IMR-90 (cell line): ENCODE data around the gene SPAG16. TPM values are rescaled to one million over a fixed set of nuclear protein-coding genes. Genes with fewer than 3 reads are reported as not detected.

Experiments used
- ATAC-seq: fragments of 200-7000 bp; cut with Tn5 transposase; 2 replicates; pipeline ENCODE4 v1.9.1; 2020; ENCODE audit warnings: low read depth, mild to moderate bottlenecking, moderate library complexity
- BruUV-seq: library from RNA; stranded (reverse); fragments of 400-500 nt; replicated peaks from 2 replicates; lab custom pipeline; 2021; lab: Mats Ljungman, UMichigan
- CTCF ChIA-PET: fragments of 300-600 bp; formaldehyde crosslinking; extraction: SDS; loops from one replicate; lab custom pipeline; 2021; ENCODE audit warnings: antibody characterized with exemption; lab: Yijun Ruan, JAX
- POLR2A ChIA-PET: fragments of 300-600 bp; sonication (Branson Sonifier 250); formaldehyde crosslinking; loops from one replicate; lab custom pipeline; 2022; ENCODE audit warnings: antibody characterized with exemption; ENCODE audit not compliant: unreplicated experiment; lab: Charles Lee
- DNase-seq: peaks from one replicate; pipeline ENCODE4 v3.0.0; 2013
- H2AFZ ChIP-seq: replicated peaks from 2 replicates; pipeline ENCODE3; 2013; ENCODE audit warnings: low read length, mild to moderate bottlenecking; ENCODE audit not compliant: poor library complexity
- H2AK5ac ChIP-seq: 2 replicates; pipeline ENCODE4 v1.6.1; 2013; ENCODE audit warnings: low read depth, low read length, inconsistent platforms
- H2AK9ac ChIP-seq: replicated peaks from 2 replicates; pipeline ENCODE3; 2013; ENCODE audit warnings: mild to moderate bottlenecking, low read depth, low read length, moderate library complexity; ENCODE audit not compliant: poor library complexity
- H2BK120ac ChIP-seq: 2 replicates; pipeline ENCODE4 v1.6.1; 2013; ENCODE audit warnings: low read depth, low read length, inconsistent platforms
- H2BK15ac ChIP-seq: 3 replicates; pipeline ENCODE4 v1.6.1; 2013; ENCODE audit warnings: low read depth, low read length, inconsistent platforms
- H2BK20ac ChIP-seq: 2 replicates; pipeline ENCODE4 v1.6.1; 2013; ENCODE audit warnings: low read depth, mild to moderate bottlenecking, inconsistent platforms, low read length, moderate library complexity
- H2BK5ac ChIP-seq: 2 replicates; pipeline ENCODE4 v1.6.1; 2013; ENCODE audit warnings: mild to moderate bottlenecking, low read depth, low read length, inconsistent platforms; ENCODE audit not compliant: poor library complexity, severe bottlenecking
- H3K14ac ChIP-seq: replicated peaks from 2 replicates; pipeline ENCODE4 v1.6.1; 2013; ENCODE audit warnings: low read depth, low read length, inconsistent platforms
- H3K18ac ChIP-seq: 2 replicates; pipeline ENCODE4 v1.6.1; 2013; ENCODE audit warnings: low read depth, low read length, control low read depth
- H3K23ac ChIP-seq: 2 replicates; pipeline ENCODE4 v1.6.1; 2013; ENCODE audit warnings: low read depth, low read length, inconsistent platforms
- H3K27ac ChIP-seq: 2 replicates; pipeline ENCODE4 v1.5.1; 2013; ENCODE audit warnings: mild to moderate bottlenecking, control low read depth, low read length; ENCODE audit not compliant: insufficient read depth
- H3K27me3 ChIP-seq: 2 replicates; pipeline ENCODE4 v1.6.1; 2013; ENCODE audit warnings: low read length; ENCODE audit not compliant: control insufficient read depth, insufficient read depth
- H3K36me3 ChIP-seq: 2 replicates; pipeline ENCODE4 v1.6.1; 2013; ENCODE audit warnings: low read length, mixed read lengths; ENCODE audit not compliant: control insufficient read depth, insufficient read depth
- H3K4ac ChIP-seq: 2 replicates; pipeline ENCODE4 v1.6.1; 2013; ENCODE audit warnings: low read depth, low read length, inconsistent platforms
- H3K4me1 ChIP-seq: 2 replicates; pipeline ENCODE4 v1.6.1; 2013; ENCODE audit warnings: low read length, mixed read lengths; ENCODE audit not compliant: control insufficient read depth, insufficient read depth
- H3K4me2 ChIP-seq: 2 replicates; pipeline ENCODE4 v1.6.1; 2013; ENCODE audit warnings: low read depth, mild to moderate bottlenecking, control low read depth, low read length, moderate library complexity
- H3K4me3 ChIP-seq: 2 replicates; pipeline ENCODE4 v1.5.1; 2013; ENCODE audit warnings: low read depth, mild to moderate bottlenecking, control low read depth, low read length, moderate library complexity; ENCODE audit not compliant: insufficient read depth
- H3K56ac ChIP-seq: 2 replicates; pipeline ENCODE4 v1.6.1; 2013; ENCODE audit warnings: low read length, inconsistent platforms; ENCODE audit not compliant: insufficient read depth; ENCODE audit errors: extremely low read depth
- H3K79me1 ChIP-seq, 2 experiments: 2 replicates each; pipeline ENCODE4 v1.6.1; 2013; ENCODE audit warnings: low read length in 2 of 2, inconsistent platforms in 1 of 2, low read depth in 1 of 2
- H3K9ac ChIP-seq: 2 replicates; pipeline ENCODE4 v1.6.1; 2013; ENCODE audit warnings: low read depth, low read length, control low read depth
- H3K9me1 ChIP-seq: 2 replicates; pipeline ENCODE4 v1.6.1; 2013; ENCODE audit warnings: low read length, inconsistent platforms; ENCODE audit not compliant: insufficient read depth
- H3K9me3 ChIP-seq: 2 replicates; pipeline ENCODE4 v1.6.1; 2013; ENCODE audit warnings: low read length; ENCODE audit not compliant: control insufficient read depth, insufficient read depth
- H4K20me1 ChIP-seq: 2 replicates; pipeline ENCODE4 v1.6.1; 2013; ENCODE audit warnings: low read length, inconsistent platforms; ENCODE audit not compliant: insufficient read depth
- H4K5ac ChIP-seq: 2 replicates; pipeline ENCODE4 v1.6.1; 2013; ENCODE audit warnings: mild to moderate bottlenecking, low read depth, low read length, control low read depth
- H4K8ac ChIP-seq, 2 experiments: 2 replicates each; pipeline ENCODE4 v1.6.1; 2013; ENCODE audit warnings: low read depth in 2 of 2, low read length in 2 of 2, control low read depth in 1 of 2, inconsistent platforms in 1 of 2
- H4K91ac ChIP-seq: 2 replicates; pipeline ENCODE4 v1.6.1; 2013; ENCODE audit warnings: low read depth, low read length, inconsistent platforms; ENCODE audit not compliant: insufficient read depth
- CEBPB ChIP-seq: IDR thresholded peaks from 2 replicates; pipeline ENCODE4 v1.6.1; 2012; ENCODE audit warnings: low read depth, low read length, improper control_type of control experiment
- NFE2L2 ChIP-seq: fragments of 150-350 bp; IDR thresholded peaks from 2 replicates; pipeline ENCODE4 v1.6.1; 2016; ENCODE audit warnings: low read depth, mild to moderate bottlenecking, low read length
- WGBS, 2 experiments: methylation state at CpG; one replicate each; pipeline versions ENCODE4 v1.1.5 to v1.1.7; 2013; ENCODE audit warnings: missing lambda C conversion rate in 2 of 2; ENCODE audit not compliant: insufficient read length in 1 of 2; ENCODE audit errors: extremely low coverage in 2 of 2; 5-methylcytosine and 5-hydroxymethylcytosine counted together
- dilution Hi-C: fragments of 300-500 bp; cut with HindIII; formaldehyde crosslinking; loops from one replicate; pipeline ENCODE4 v1.14.3; 2018; ENCODE audit warnings: low sequenced_read_pairs; ENCODE audit not compliant: unreplicated experiment
- in situ Hi-C: fragments of 300-500 bp; cut with MboI; formaldehyde crosslinking; loops from 3 replicates; pipeline ENCODE4 v1.14.3; 2019; ENCODE audit warnings: low sequenced_read_pairs, inconsistent platforms, mixed read lengths
- intact Hi-C: fragments of 100-400 bp; cut with micrococcal nuclease; formaldehyde crosslinking; loops from 2 replicates; pipeline ENCODE4 v1.10.0; 2022
- polyA plus RNA-seq, 3 experiments: library from polyadenylated mRNA; depleted of rRNA; stranded (reverse); fragments of >200 nt; gene quantifications; 2 replicates each; pipeline ENCODE4 v1.2.3, GENCODE V29; 2012; ENCODE audit warnings: low replicate concordance in 1 of 3
- total RNA-seq: library from RNA; depleted of rRNA; stranded (reverse); fragments of >200 nt; gene quantifications from 2 replicates; pipeline ENCODE4 v1.2.3, GENCODE V29; 2012

Gene SPAG16
- total and polyA plus RNA-seq, 2 of the 4 experiments (the other 2 are of a cell fraction): 7.3 to 13.5 TPM

DNA sequence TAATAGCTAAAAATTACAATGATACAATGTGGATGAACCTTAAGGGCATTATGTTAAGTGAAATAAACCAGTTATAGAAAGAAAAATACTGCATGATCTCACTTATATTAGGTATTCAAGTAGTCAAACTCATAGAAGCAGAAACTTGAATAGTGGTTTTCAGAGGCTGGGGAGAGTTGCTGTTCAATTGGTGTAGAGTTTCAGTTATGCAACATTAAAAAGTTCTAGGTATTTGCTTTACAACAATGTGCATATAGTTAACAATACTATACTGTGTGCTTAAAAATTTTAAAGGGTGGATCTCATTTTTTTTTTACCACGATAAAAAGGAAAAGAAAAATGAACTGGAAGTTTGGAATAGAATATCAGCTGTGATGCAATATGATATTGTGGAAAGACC lies 479.1 kb downstream of the SPAG16 start:
- Histone ChIP-seq H2AK9ac (no peak overlapping the region), H2BK120ac (no peak overlapping the region), H3K23ac (no peak overlapping the region), H3K27ac (no peak overlapping the region), H3K79me1 (no peaks in the 10 kb centered on the region), H3K4me2 (no peak overlapping the region), H3K9ac (no peak overlapping the region), H4K5ac (no peak overlapping the region), H4K8ac (no peak overlapping the region), H2BK5ac (no peak overlapping the region), H3K56ac (no peak overlapping the region), H3K27me3 (no peaks in the 10 kb centered on the region), H2AK5ac (no peak overlapping the region), H2BK15ac (no peak overlapping the region), H3K9me1 (no peaks in the 10 kb centered on the region), H4K20me1 (no peaks in the 10 kb centered on the region), H3K9me3 (no peaks in the 10 kb centered on the region), H2BK20ac (no peak overlapping the region), H3K4ac (no peak overlapping the region), H3K18ac (no peak overlapping the region), H3K14ac (no peak overlapping the region), H3K36me3 (no peaks in the 10 kb centered on the region), H2AFZ (no peak overlapping the region), H4K91ac (no peak overlapping the region), H3K4me3 (no peak overlapping the region), H3K4me1 (no peaks in the 10 kb centered on the region)
- in situ Hi-C loops (no loop called here), intact Hi-C loops (no loop called here), dilution Hi-C loops (no loop called here)
- WGBS, 2 experiments: no CpG with 5 or more reads among the region's 1 CpG
- ChIA-PET POLR2A (no interaction called here), CTCF (no interaction called here)
- ATAC-seq (no peak), DNase-seq (no peak)
- TF ChIP-seq NFE2L2: no peak
- TF ChIP-seq CEBPB: 0 out of 2 replicates have a peak, but pooled peaks have one; percentile 19
- BruUV-seq: no TSS peak
